ENCODE results near the gene IPO11. TPM values are rescaled to one million over a fixed set of nuclear protein-coding genes. Genes with fewer than 3 reads are reported as not detected.
"Not testable (repeated sequence)": the region's sequence is repeated elsewhere in the genome, so short reads cannot be mapped to it uniquely, and the experiment has no call there.

IPO11 gene
- total RNA-seq, 2 experiments from 2014 or later, result 54.8 to 57.2 TPM

DNA sequence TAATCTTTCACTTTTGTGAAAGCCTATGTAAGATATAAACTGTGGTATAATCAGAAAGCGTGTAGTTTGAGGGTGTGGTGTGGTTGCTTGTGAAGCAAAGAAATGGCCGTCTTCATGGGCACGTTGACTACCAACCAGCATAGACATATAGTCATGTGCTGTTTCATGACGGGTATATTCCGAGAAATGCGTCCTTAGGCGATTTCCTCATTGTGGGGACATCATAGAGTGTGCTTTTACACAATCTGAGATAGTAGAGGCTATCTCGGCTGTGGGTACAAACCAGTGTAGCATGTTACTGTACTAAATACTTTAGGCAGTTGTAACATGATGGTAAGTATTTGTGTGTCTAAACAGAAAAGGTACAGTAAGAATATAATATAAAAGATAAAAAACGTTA, 86.4 kb downstream of the IPO11 start:
- no peak overlapping the region for H3K4me3 Mint-ChIP-seq
- CTCF ChIA-PET, result interaction anchor here (1.3 kb wide), 1 partner anchor 17 kb away, joined by 5 read pairs; no protein-coding TSS in a partner anchor
- no peak overlapping the region for H3K27ac Mint-ChIP-seq
- DNase-seq, result no peak
- intact Hi-C loops (cut with micrococcal nuclease), result no loop called here
- no peaks in the 10 kb centered on the region for H3K27me3 Mint-ChIP-seq (ENCODE audit: low read depth)
- no peaks in the 10 kb centered on the region for H3K9me3 Mint-ChIP-seq
- H3K36me3 Mint-ChIP-seq (ENCODE audit: low read depth), result peaks cover 17% of the 10 kb centered on the region
- H3K4me1 Mint-ChIP-seq (ENCODE audit: low read depth), result no peaks in the 10 kb centered on the region

DNA sequence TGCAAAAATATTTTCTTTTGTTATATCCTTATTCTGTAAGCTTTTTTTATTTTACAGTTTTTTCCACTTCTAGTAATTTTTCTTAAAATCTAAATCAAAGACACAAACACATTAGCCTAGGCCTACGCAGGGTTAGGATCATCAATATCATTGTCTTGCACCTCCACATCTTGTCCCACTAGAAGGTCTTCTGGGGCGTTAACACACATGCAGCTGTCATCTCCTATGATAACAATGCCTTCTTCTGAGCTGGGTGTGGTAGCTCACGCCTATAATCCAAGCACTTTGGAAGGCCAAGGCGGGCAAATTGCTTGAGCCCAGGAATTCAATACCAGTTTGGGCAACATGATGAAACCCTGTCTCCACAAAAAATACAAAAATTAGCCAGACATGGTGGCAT, 87.2 kb downstream of the IPO11 start:
- Mint-ChIP-seq H3K27ac (no peak overlapping the region), H3K9me3 (no peaks in the 10 kb centered on the region), H3K4me1 (ENCODE audit: low read depth) (no peaks in the 10 kb centered on the region), H3K4me3 (no peak overlapping the region), H3K27me3 (ENCODE audit: low read depth) (no peaks in the 10 kb centered on the region), H3K36me3 (ENCODE audit: low read depth) (peaks cover 17% of the 10 kb centered on the region)
- CTCF ChIA-PET, result interaction anchor here (0.6 to 1.3 kb wide), 2 partner anchors 16 to 276 kb away, joined by 4 to 5 read pairs; no protein-coding TSS in a partner anchor
- no peak for DNase-seq
- intact Hi-C loops (cut with micrococcal nuclease), result no loop called here

DNA sequence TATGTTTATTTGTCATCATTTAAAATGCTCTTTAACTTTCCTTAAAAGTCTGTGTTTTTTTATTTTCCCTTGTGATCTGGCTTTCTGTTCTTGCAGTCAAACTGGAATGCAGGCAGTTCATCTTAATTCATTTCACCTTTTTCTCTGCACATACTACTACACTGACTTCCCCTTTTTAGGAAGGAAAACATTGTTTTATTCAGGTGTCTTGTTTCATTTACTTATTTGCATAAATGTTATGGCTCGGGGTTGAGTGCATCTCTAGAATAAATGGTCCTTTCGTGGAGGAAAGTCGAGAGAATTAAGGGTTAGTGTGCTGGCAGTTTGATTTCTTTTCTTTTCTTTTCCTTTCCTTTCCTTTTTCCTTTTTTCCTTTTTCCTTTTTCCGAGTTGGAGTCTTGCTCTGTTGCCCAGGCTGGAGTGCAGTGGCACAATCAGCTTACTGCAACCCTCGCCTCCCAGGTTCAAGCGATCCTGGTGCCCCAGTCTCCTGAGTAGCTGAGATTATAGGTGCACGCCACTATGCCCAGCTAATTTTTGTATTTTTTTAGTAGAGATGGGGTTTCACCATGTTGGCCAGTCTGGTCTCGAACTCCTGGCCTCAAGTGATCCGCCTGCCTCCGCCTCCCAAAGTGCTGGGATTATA, 90.0 kb downstream of the IPO11 start:
- DNase-seq, result no peak
- intact Hi-C loops (cut with micrococcal nuclease), result no loop called here
- H3K4me1 Mint-ChIP-seq (ENCODE audit: low read depth), result no peaks in the 10 kb centered on the region
- no peak overlapping the region for H3K27ac Mint-ChIP-seq
- no peak overlapping the region for H3K4me3 Mint-ChIP-seq
- no peaks in the 10 kb centered on the region for H3K9me3 Mint-ChIP-seq
- H3K27me3 Mint-ChIP-seq (ENCODE audit: low read depth), result no peaks in the 10 kb centered on the region
- H3K36me3 Mint-ChIP-seq (ENCODE audit: low read depth), result peaks cover 28% of the 10 kb centered on the region
- CTCF ChIA-PET, result interaction anchor here (0.7 kb wide), 2 partner anchors 9 to 24 kb away, joined by 3 read pairs; no protein-coding TSS in a partner anchor

DNA sequence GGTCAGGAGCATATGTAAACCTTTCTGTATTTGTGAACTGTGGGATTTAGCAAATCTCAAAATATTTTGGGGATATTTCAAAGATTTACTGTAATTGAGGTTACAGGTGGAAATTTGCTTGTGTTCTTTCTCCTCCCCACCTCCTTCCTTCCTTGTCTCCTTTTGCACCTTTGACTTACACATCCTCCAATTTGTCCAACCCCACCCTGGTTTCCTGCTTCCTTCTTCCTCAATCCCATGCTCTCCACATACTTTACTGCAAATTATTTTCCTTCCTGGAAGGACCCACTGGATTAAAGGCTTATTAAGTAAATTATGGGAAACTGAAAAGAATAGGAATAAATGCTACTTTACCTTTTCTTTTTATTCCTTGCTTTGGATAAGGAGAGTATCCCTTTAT, 91.6 kb downstream of the IPO11 start:
- DNase-seq, result no peak
- no peaks in the 10 kb centered on the region for H3K4me1 Mint-ChIP-seq (ENCODE audit: low read depth)
- intact Hi-C loops (cut with micrococcal nuclease), result no loop called here
- no peaks in the 10 kb centered on the region for H3K9me3 Mint-ChIP-seq
- no peaks in the 10 kb centered on the region for H3K27me3 Mint-ChIP-seq (ENCODE audit: low read depth)
- H3K36me3 Mint-ChIP-seq (ENCODE audit: low read depth), result peaks cover 36% of the 10 kb centered on the region
- H3K27ac Mint-ChIP-seq, result no peak overlapping the region
- CTCF ChIA-PET, result interaction anchor here (0.7 kb wide), 1 partner anchor 13 kb away, joined by 3 read pairs; no protein-coding TSS in a partner anchor
- no peak overlapping the region for H3K4me3 Mint-ChIP-seq

DNA sequence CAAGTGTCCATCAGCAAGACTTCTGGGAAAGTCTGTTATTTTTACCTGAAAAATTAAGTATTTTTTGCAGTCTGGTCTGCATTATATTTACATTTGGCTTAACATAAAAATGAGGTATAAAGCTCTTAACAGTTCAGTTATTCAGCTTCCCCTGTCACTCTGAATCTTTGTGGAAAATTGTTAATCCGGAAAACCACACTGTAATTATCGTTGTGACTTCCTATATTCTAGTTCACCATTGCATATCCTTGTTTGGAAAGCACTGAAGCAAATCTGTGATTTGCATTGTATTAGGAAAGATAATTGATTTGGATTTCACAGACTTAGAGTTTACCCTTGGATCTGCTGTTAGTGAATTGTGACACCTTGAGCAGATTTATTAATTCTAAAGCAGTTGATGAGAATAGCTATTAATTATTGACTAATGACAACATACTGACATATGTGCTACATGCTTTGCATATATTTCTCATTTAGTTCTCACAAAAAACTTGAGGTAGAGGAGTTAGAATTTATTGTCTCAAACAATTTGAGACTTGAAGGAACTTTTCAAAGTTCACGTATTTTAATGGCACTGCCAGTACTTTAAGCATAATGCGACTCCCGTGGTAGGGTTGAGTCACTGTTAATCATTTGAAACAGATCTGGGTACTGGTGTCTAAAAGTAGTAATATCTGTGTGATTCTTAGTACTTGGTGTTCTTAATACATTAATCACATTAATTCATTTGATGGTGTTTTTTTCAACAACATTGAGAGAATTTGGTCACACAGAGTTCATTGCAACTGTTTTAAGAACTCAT, 94.3 kb downstream of the IPO11 start:
- DNase-seq, result no peak
- H3K9me3 Mint-ChIP-seq, result no peaks in the 10 kb centered on the region
- no peak overlapping the region for H3K4me3 Mint-ChIP-seq
- CTCF ChIA-PET, result no interaction called here
- H3K4me1 Mint-ChIP-seq (ENCODE audit: low read depth), result no peaks in the 10 kb centered on the region
- H3K27me3 Mint-ChIP-seq (ENCODE audit: low read depth), result no peaks in the 10 kb centered on the region
- H3K27ac Mint-ChIP-seq, result no peak overlapping the region
- intact Hi-C loops (cut with micrococcal nuclease), result no loop called here
- peaks cover 41% of the 10 kb centered on the region for H3K36me3 Mint-ChIP-seq (ENCODE audit: low read depth)

DNA sequence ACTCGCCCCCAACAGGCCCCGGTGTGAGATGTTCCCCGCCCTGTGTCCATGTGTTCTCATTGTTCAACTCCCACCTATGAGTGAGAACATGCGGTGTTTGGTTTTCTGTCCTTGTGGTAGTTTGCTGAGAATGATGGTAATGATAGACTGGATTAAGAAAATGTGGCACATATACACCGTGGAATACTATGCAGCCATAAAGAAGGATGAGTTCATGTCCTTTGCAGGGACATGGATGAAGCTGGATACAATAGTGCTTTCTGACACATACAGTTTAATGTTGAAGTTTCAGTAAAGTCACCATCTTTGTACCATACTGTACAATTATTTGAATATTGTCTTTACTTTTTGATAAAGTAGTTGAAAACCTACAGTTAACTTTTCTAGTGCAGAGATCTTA, 96.2 kb downstream of the IPO11 start:
- H3K27me3 Mint-ChIP-seq (ENCODE audit: low read depth); H3K9me3 Mint-ChIP-seq; H3K27ac Mint-ChIP-seq; CTCF ChIA-PET; H3K4me1 Mint-ChIP-seq (ENCODE audit: low read depth); DNase-seq; intact Hi-C loops (cut with micrococcal nuclease); H3K4me3 Mint-ChIP-seq: not testable (repeated sequence)
- peaks cover 39% of the 10 kb centered on the region for H3K36me3 Mint-ChIP-seq (ENCODE audit: low read depth)

DNA sequence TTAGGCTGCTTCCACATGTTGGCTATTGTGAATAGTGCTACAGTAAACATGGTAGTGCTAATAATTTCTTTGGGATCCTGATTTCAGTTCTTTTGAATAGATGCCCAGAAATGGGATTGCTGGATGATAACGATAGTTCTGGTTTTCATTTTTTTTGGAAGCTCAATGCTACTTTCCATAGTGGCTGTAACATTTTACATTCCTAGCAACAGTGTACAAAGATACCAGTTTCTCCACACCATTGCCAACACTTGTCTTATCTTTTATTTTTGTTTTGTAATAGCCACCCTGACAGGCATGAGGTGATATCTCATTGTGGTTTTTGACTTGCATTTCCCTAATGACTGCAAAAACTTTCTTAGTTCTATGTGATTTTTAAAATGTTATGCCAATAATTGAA, 97.2 kb downstream of the IPO11 start:
- intact Hi-C loops (cut with micrococcal nuclease), result no loop called here
- CTCF ChIA-PET, result no interaction called here
- H3K36me3 Mint-ChIP-seq (ENCODE audit: low read depth), result peaks cover 37% of the 10 kb centered on the region

DNA sequence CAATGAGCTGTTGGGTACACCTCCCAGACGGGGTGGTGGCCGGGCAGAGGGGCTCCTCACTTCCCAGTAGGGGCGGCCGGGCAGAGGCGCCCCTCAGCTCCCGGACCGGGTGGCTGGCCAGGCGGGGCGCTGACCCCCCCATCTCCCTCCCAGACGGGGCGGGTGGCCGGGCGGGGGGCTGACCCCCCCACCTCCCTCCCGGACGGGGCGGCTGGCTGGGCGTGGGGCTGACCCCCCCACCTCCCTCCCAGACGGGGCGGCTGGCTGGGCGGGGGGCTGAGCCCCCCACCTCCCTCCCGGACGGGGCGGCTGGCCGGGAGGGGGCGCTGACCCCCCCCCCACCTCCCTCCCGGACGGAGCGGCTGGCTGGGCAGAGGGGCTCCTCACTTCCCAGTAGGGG, 100.5 kb downstream of the IPO11 start:
- CTCF ChIA-PET; DNase-seq; H3K27me3 Mint-ChIP-seq (ENCODE audit: low read depth); H3K4me3 Mint-ChIP-seq; H3K9me3 Mint-ChIP-seq; H3K27ac Mint-ChIP-seq; intact Hi-C loops (cut with micrococcal nuclease); H3K4me1 Mint-ChIP-seq (ENCODE audit: low read depth): not testable (repeated sequence)
- peaks cover 34% of the 10 kb centered on the region for H3K36me3 Mint-ChIP-seq (ENCODE audit: low read depth)

More for the DNA sequence above, 97.2 kb downstream of the IPO11 start:
- Mint-ChIP-seq H3K27ac (no peak overlapping the region), H3K27me3 (ENCODE audit: low read depth) (no peaks in the 10 kb centered on the region), H3K4me3 (no peak overlapping the region), H3K4me1 (ENCODE audit: low read depth) (no peaks in the 10 kb centered on the region), H3K9me3 (no peaks in the 10 kb centered on the region)
- no peak for DNase-seq

DNA sequence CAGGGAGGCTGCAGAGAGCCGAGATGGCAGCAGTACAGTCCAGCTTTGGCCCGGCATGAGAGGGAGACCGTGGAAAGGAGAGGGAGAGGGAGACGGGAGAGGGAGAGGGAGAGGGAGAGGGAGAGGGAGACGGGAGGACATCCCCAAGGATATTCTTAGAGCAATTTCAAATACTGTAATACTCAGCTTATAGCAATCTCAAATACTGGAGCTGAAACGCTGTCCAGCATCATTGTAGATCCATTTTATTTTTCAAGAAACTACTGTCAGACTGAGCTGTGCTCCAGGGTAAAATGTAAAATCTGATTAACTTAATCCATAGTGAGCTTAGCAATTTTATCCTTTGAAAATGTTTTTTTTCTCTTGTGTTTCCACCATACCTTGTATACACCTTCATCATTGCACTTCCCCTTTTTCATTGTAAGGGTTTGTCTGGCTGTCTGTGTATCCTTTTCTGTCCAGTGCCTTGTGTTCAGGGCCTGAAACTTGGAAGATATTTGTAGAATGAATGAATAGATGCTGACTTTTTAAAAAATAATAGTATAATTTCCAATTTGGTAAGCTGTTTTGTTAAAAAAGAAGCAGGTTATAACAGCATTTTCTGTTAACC, 102.1 kb downstream of the IPO11 start:
- intact Hi-C loops (cut with micrococcal nuclease), result no loop called here
- CTCF ChIA-PET, result no interaction called here
- H3K36me3 Mint-ChIP-seq (ENCODE audit: low read depth), result peaks cover 30% of the 10 kb centered on the region
- H3K4me1 Mint-ChIP-seq (ENCODE audit: low read depth), result no peaks in the 10 kb centered on the region
- H3K27me3 Mint-ChIP-seq (ENCODE audit: low read depth), result no peaks in the 10 kb centered on the region
- H3K27ac Mint-ChIP-seq, result no peak overlapping the region
- H3K4me3 Mint-ChIP-seq, result no peak overlapping the region
- no peak for DNase-seq
- H3K9me3 Mint-ChIP-seq, result no peaks in the 10 kb centered on the region

DNA sequence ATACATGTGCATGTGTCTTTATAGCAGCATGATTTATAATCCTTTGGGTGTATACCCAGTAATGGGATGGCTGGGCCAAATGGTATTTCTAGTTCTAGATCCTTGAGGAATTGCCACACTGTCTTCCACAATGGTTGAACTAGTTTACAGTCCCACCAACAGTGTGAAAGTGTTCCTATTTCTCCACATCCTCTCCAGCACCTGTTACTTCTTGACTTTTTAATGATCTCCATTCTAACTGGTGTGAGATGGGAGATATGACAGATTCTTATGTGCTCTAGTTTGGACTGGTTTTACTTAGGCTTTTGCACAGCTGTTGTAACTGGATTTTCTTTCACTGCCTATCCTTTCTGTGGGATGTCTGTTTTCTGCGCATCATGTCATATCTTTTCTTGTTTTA, 108.2 kb downstream of the IPO11 start:
- peaks cover 39% of the 10 kb centered on the region for H3K36me3 Mint-ChIP-seq (ENCODE audit: low read depth)
- CTCF ChIA-PET; H3K27ac Mint-ChIP-seq; H3K4me3 Mint-ChIP-seq; DNase-seq; H3K9me3 Mint-ChIP-seq; H3K27me3 Mint-ChIP-seq (ENCODE audit: low read depth); intact Hi-C loops (cut with micrococcal nuclease): not testable (repeated sequence)
- peaks cover 11% of the 10 kb centered on the region for H3K4me1 Mint-ChIP-seq (ENCODE audit: low read depth)

DNA sequence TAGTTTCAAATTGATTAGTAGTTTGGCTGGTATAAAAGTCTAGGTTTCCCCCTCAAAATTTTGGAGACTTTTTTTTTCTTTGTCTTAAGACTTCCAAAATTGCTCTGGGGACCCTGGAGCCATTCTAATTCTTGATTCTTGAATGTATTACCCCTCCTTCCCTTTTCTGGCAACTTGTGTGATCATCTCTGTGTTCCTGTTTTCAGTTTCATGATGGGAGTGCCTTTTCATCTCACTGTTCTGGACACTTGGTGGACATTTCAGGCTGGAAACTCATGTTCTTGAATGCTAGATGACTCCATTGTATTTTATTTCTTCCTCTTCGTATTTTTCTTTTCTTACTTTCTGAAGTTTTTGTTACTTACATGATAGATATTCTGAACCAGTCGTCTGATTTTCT, 108.8 kb downstream of the IPO11 start:
- Mint-ChIP-seq H3K27me3 (ENCODE audit: low read depth) (no peaks in the 10 kb centered on the region), H3K9me3 (no peaks in the 10 kb centered on the region), H3K27ac (no peak overlapping the region), H3K4me1 (ENCODE audit: low read depth) (peaks cover 11% of the 10 kb centered on the region), H3K4me3 (no peak overlapping the region), H3K36me3 (ENCODE audit: low read depth) (peaks cover 37% of the 10 kb centered on the region)
- intact Hi-C loops (cut with micrococcal nuclease), result no loop called here
- CTCF ChIA-PET, result no interaction called here
- no peak for DNase-seq

DNA sequence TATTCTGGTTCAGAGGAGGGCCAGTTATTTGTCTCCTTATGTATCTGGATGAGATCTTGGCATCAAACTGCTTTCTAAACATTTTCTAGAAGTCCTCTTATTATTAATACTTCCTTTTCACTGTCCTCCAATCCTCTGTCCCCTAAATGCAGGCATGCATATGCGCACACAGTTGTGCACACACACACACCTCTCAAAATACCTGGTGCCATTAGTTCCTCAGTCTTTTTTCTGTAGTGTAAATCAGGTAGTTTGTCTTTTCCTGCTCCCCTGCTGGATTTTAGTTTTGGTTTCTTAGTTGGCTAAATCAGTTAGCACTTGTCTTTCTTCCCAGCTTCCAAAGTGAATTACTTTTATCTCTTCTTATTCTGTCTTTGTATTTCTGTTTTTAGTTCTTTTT, 110.2 kb downstream of the IPO11 start:
- Mint-ChIP-seq H3K4me3 (no peak overlapping the region), H3K27me3 (ENCODE audit: low read depth) (no peaks in the 10 kb centered on the region), H3K9me3 (no peaks in the 10 kb centered on the region), H3K4me1 (ENCODE audit: low read depth) (peaks cover 11% of the 10 kb centered on the region), H3K36me3 (ENCODE audit: low read depth) (peaks cover 27% of the 10 kb centered on the region), H3K27ac (peak overlapping the region; percentile 17)
- CTCF ChIA-PET, result no interaction called here
- intact Hi-C loops (cut with micrococcal nuclease), result no loop called here
- no peak for DNase-seq
